GM19438 (cell line): ENCODE results near the gene FAM53A.

Source experiments
- ATAC-seq: cut with Tn5 transposase; IDR thresholded peaks from one replicate; pipeline ENCODE4 v1.9.1; 2021; ENCODE audit warnings: low read depth; ENCODE audit not compliant: unreplicated experiment

Gene FAM53A

DNA sequence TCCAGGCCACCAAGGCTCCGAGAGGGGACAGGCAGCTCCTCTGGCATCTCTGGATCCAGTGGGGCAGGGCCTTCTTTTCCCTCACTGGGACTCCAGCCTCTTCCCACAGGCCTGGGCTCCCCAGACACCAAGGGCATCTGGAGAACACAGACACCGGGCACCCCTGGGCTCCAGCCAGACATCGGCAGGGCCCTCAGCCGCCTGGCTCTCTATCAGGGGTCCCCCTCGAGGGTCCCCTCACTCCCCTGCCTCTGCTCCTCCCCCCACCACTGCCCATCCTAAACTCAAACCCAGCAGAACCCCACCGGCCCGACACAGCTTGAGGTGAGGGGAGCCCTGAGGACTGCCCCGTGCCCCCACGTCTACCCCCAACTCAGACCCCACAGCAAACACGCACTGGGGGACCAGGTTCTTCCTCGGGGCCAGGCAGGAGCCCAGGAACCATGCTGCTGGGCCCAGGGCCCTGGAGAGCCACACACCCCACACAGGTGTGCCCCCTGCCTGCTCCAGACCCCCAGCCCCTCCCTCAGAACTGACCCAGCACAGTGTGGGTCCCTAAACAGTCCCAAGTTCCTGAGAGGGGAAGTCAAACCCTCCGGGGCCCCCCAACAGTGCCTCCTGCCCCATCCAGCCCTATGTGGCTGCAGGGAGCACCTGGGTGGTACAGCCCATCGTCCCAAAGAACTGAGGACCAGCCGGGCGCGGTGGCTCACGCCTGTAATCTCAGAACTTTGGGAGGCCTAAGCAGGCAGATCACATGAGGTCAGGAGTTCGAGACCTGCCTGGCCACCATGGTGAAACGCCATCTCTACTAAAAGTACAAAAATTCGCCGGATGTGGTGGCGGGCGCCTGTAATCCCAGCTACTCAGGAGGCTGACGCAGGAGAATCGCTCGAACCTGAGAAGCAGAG lies 86.8 kb downstream of the FAM53A start:
- ATAC-seq: no peak

DNA sequence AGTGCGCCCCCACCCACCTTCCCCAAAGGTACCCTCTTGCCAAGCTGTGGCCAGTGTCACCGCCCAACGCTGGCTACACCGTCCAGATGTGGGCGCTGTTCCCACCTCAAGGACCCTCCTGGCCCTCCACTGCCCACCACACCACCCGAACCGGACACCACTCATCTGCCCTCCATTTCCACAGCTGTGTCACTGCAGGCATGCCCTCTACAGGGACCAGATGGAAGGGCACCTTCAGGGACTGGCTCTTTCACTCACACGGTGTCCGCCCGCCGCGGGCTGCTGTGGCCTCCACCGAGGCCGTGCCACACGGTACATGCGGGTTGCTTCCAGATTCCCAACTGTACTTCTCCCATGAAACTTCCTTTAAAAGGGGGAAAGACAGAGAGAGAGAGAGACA lies 87.7 kb downstream of the FAM53A start:
- no peak for ATAC-seq

DNA sequence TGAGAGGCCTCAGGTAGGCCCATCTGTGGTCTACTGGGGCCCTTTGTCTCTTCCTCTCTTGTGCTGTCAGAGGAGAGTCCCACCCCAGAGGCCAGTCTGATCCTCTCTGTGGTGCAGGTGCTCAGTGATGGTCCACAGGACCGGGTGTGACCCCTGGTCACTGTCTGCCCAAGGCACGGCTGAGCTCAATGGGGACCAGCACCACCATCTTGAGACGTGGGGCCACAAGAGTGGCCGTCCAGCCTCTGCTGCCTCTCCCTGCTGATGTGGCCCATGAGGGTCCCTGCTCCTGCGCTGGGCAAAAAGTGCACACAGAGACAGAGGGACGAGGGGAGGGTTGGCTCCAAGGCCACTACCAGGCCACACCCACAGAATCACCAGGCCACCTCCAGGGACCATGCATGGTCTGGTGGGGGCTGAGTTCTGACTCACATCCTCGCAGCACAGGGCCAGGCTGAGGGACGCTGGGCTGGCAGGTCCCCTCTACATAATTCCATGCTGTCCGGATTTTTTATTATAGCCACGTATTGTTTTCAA lies 88.3 kb downstream of the FAM53A start:
- ATAC-seq: no peak

DNA sequence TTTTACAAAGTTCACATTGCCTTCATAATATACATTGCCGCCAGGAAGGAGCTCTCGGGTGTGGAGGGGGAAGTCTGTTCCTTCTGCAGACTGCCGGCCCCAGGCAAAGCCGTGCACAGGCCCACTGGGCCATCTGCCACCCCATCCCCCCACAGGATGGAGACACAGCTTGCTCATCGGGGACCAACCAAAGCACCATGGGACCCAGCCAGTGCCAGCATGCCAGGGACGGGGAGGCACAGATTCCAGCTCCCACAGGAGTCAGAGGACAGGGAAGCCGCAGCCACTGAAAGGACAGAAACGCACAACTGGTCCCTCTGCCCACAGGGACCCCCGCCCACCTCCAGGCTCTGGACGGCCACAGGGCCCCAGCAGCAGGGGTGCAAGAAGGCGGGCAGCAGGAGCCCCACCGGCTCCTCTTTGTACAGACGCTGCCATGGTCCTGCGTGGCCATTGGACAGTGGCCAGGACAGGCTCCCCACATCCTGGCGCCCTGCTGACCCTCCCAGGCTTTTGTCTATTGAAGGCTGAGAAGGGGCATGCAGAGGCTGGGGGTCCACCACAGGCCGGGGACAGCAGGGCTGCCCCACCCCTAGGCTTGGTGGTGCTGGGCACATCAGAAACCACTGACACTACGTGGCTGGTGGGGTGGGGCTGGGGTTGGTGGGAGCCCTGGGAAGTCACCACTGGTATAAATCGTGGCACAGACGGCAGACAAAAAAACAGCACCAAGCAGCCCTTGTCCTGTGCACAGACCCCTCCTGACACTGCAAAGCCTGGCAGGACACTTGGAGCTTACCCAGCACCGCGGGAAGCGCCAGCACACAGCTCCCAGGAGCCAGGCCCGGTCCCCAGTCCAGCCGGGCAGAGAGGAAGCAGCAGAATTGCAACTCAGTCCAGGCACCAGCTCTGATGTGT lies 89.0 kb downstream of the FAM53A start:
- no peak for ATAC-seq

DNA sequence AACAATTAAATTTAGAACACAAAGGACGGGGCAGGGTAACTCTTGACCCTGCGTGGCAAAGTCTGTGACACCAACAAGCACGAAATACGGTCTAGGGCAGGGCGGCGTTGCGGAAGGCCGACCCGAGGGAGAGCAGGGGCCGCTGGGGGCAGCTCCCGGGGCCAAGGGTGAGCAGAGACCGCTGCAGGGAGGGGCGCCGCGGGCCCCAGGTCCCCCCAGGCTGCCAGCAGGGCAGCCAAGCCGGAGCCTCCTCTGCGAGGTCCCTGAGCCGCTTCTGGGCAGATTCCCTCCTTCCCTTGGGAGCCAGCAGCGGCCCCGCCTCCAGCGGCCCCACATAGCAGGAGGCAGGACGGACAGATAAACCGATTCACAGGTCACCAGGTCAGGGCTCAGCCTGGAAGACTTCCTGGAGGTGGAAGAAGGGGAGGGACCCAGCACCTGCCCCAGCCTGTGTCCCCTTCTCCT lies 90.2 kb downstream of the FAM53A start:
- no peak for ATAC-seq

DNA sequence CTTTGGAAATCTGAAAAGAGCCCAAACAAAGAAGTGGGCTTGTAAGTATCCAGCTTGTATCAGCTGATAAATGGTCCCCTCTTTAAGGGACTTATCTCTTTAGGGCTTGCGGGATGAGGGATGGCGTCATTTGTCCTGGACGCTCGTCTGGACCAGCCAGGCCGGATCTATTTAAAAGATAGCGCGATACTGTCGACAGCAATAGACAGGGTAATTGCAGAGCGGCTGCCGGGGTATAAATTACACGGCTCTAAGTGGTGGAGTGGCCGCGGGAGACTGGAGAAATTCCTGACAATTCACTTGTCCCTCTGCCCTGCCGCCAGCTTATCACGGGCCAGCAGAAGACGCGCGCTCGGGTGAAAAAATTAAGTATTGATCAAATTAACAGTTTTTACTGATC lies 90.7 kb downstream of the FAM53A start:
- ATAC-seq: no peak

DNA sequence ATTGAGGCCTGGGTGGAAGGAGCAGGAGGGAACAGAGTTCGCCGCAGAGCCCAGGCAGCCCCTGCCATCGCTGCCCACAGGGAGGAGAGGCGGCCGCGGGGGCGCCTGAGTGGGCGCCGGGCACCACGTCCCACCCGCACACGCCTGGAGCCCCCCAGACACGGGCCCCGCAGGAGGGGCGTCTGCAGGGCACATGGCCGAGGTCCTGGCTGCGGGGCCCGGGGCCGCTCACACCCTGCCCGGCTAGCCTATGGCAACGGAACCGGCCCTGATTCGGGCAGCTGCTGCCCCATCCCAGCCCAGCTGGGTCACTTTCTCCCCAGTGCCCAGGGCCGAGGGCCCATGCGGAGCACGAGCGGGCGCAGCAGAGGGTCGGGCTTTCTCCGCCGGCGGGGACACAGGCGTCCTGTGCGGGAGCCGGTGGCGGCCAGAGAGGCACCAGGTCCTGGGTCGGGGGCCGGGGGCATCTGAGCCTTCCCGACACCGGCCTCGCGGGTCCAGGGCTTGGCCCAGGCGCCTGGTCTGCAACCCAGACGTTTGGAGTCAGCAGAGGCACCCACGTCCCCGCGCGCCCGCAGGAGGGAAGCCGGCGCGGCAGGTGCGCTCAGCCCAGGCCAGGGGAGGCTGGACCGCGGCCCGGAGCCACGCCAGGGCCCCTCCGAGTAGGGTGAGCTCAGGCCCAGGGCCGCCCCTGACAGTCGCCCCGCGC lies 91.2 kb downstream of the FAM53A start:
- ATAC-seq: no peak

DNA sequence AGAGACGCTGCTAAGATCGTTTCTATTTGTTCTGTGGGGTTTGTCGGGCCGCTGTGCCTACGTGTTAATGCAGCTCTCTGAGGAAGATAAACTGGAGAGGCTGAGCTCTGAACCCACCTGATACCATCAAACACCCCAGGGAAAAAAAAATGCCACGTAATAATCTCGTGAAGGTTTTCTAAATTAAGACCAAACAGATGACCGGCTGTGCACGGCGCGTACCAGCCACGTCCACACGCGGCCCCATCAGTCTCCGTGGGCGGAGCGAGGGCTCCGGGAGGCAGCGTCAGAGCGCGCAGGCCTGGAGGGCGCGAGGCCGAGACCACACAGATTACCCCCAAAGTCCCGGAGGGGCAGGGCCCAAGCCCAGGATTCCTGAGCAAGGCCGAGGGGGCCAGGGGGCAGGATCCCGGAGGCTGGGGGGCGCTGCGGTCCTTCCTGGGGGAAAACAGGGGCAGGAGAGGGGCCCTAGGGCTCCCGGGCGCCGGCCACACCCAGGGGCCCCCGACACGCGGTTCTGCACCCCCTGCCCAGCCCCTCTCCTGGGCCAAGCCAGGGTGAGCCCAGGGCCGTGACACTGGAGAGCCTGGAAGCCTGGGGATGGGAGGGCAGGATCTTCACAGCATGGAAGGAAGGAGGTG lies 91.9 kb downstream of the FAM53A start:
- ATAC-seq: no peak

DNA sequence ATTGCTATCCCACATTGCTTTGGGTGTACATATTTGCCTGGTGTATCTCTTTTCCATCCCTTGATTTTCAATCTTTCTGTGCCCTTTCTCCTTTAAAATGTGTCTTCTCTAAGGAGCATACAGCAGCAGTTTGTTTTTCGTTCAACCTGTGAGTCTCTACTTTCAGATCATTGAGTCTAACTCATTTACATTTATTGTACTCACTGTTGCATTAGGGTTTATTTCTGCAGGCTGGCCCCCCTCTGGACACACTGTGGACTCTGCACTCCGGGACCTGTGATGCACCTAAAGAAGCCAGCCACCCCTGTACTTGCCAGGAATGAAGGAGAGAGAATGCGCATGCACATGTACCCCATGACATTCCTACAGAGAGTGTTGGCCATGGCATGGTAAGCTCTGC lies 93.0 kb downstream of the FAM53A start:
- no peak for ATAC-seq

DNA sequence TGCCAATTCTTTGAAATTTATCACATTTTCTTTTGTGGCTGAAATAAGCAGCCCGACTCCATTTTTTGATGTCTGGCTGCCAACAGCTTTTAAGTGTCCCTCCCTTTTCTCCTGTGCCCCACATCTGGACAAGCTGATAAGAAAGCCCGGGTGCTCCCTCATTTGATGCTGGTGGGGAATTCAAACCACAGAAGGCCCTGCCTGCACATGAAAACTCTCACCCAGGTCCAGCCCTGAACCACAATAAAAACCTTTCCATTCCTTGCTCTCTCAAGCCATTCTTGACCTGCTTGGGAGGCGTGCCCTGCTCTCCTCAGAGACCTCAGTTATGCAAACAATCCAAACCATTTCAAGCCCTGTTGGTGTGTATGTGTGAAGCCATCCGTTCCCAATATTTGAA lies 93.9 kb downstream of the FAM53A start:
- ATAC-seq: no peak
